ENCODE measurements around the gene NHLRC2. TPM values are rescaled to one million over a fixed set of nuclear protein-coding genes. Genes with fewer than 3 reads are reported as not detected.

Gene NHLRC2
- total RNA-seq, 1 donor from 2014 or later: 43.6 TPM

DNA sequence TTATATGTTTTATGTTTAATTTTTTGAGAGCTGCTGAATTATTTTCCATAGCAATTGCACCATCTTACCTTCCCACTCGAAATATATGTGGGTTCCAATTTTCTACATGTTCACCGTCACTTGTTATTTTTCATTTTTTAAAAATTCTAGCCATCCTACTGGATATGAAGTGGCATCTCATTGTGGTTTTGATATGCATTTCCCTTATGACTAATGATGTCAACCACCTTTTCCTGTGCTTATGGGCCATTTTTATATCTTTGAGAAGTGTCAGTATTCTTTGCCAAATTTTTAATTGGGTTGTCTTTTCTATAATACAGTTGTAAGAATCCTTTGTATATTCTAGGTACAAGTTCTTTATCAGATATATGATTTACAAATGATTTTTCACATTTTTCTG lies 27.8 kb downstream of the NHLRC2 start:
- H3K36me3 Mint-ChIP-seq (ENCODE audit: insufficient read depth): peaks cover 45% of the 10 kb centered on the region
- peaks cover 8% of the 10 kb centered on the region for H3K9me3 Mint-ChIP-seq (ENCODE audit: low read depth)
- no peak overlapping the region for H3K4me3 Mint-ChIP-seq (ENCODE audit: low read depth)
- DNase-seq (ENCODE audit: low spot score, unreplicated experiment): no peak
- H3K4me1 Mint-ChIP-seq (ENCODE audit: low read depth): no peaks in the 10 kb centered on the region
- H3K27me3 Mint-ChIP-seq: no peaks in the 10 kb centered on the region
- H3K27ac Mint-ChIP-seq: no peak overlapping the region
- TF ChIP-seq, protein P1, sequence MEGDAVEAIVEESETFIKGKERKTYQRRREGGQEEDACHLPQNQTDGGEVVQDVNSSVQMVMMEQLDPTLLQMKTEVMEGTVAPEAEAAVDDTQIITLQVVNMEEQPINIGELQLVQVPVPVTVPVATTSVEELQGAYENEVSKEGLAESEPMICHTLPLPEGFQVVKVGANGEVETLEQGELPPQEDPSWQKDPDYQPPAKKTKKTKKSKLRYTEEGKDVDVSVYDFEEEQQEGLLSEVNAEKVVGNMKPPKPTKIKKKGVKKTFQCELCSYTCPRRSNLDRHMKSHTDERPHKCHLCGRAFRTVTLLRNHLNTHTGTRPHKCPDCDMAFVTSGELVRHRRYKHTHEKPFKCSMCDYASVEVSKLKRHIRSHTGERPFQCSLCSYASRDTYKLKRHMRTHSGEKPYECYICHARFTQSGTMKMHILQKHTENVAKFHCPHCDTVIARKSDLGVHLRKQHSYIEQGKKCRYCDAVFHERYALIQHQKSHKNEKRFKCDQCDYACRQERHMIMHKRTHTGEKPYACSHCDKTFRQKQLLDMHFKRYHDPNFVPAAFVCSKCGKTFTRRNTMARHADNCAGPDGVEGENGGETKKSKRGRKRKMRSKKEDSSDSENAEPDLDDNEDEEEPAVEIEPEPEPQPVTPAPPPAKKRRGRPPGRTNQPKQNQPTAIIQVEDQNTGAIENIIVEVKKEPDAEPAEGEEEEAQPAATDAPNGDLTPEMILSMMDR (IDR thresholded peaks at IDR 0.05; ENCODE audit: unreplicated experiment): no peak

DNA sequence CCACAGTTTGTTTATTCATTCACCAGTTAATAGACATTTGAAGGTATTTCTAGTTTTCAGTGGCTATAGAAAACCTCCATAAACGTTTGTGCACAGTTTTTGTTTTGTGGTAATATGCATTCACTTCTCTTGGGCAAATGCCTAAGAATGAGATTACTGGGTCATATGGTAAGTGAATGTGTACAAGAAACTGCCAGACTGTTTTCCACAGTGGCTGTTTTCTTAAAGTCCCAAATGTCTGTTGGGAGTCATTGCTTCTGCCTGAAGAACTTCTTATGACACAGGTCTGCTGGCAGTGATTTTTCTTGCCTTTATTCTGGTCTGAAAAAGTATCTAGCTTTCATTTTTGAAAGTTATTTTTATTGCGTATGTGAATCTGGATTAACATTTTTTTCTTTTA lies 35.5 kb downstream of the NHLRC2 start:
- H3K9me3 Mint-ChIP-seq (ENCODE audit: low read depth): peaks cover 8% of the 10 kb centered on the region
- TF ChIP-seq, protein P1 (IDR thresholded peaks at IDR 0.05; ENCODE audit: unreplicated experiment): no peak
- H3K27me3 Mint-ChIP-seq: no peaks in the 10 kb centered on the region
- no peak for DNase-seq (ENCODE audit: low spot score, unreplicated experiment)
- H3K27ac Mint-ChIP-seq: no peak overlapping the region
- peaks cover 35% of the 10 kb centered on the region for H3K36me3 Mint-ChIP-seq (ENCODE audit: insufficient read depth)
- H3K4me1 Mint-ChIP-seq (ENCODE audit: low read depth): peaks cover 16% of the 10 kb centered on the region
- no peak overlapping the region for H3K4me3 Mint-ChIP-seq (ENCODE audit: low read depth)

DNA sequence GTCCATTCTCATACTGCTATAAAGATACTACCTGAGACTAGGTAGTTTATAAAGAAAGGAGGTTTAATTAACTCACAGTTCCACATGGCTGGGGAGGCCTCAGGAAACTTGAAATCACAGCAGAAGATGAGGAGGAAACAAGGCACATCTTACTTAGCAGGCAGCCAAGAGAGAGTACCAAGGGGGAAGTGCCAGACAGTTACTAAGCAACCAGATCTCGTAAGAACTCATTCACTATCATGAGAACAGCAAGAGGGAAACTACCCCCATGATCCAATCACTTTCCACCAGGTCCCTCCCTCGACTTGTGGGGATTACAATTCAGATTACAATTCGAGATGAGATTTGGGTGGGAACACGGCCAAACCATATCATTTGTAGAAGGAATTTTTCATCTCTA lies 36.3 kb downstream of the NHLRC2 start:
- peaks cover 16% of the 10 kb centered on the region for H3K4me1 Mint-ChIP-seq (ENCODE audit: low read depth)
- no peaks in the 10 kb centered on the region for H3K27me3 Mint-ChIP-seq
- DNase-seq (ENCODE audit: low spot score, unreplicated experiment): no peak
- no peak overlapping the region for H3K27ac Mint-ChIP-seq
- TF ChIP-seq, protein P1 (IDR thresholded peaks at IDR 0.05; ENCODE audit: unreplicated experiment): no peak
- peaks cover 31% of the 10 kb centered on the region for H3K36me3 Mint-ChIP-seq (ENCODE audit: insufficient read depth)
- peaks cover 8% of the 10 kb centered on the region for H3K9me3 Mint-ChIP-seq (ENCODE audit: low read depth)
- H3K4me3 Mint-ChIP-seq (ENCODE audit: low read depth): no peak overlapping the region

DNA sequence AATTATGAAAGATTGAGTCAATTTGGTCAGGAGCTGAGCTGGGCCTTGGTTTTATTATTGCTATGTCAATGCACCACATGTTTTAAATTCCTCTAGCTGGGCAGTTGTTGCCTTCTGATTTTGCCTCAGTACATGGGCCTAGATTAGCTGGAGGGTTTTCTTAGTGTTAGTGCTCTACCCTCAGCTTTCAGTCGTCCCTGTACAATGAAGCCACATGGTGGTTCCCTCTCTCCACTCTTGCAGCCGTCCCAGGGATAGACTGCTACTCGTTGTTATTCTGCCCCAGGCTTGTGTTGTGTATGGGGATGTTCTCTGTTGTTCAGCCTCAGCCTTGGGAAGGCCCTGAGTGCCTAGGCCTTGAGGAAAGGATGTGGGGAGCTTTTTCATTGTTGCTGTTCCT lies 37.0 kb downstream of the NHLRC2 start:
- peaks cover 25% of the 10 kb centered on the region for H3K36me3 Mint-ChIP-seq (ENCODE audit: insufficient read depth)
- no peak overlapping the region for H3K4me3 Mint-ChIP-seq (ENCODE audit: low read depth)
- H3K4me1 Mint-ChIP-seq (ENCODE audit: low read depth): peaks cover 16% of the 10 kb centered on the region
- peak overlapping the region; percentile 5 for H3K27ac Mint-ChIP-seq
- TF ChIP-seq, protein P1 (IDR thresholded peaks at IDR 0.05; ENCODE audit: unreplicated experiment): no peak
- DNase-seq (ENCODE audit: low spot score, unreplicated experiment): no peak
- H3K27me3 Mint-ChIP-seq: no peaks in the 10 kb centered on the region
- peaks cover 8% of the 10 kb centered on the region for H3K9me3 Mint-ChIP-seq (ENCODE audit: low read depth)

DNA sequence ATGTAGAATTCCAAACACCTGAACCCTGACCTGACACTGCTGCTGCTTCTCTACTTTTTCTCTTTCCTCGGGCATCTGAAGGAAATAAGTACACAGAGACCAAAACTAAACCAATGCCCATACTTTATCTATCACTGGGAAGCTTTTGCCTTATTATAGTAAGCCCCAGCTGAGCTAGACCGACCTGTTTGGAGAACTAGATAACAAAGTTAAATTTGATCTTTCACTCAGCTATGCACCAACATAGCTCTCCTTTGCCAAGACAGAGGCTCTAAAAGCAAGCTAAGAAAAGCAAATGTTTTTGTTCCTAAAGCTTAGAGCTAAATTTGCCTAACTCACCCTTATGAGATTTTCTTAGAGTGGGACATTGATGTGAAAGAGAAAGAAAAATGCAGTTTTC lies 39.1 kb downstream of the NHLRC2 start:
- no peak for DNase-seq (ENCODE audit: low spot score, unreplicated experiment)
- TF ChIP-seq, protein P1 (IDR thresholded peaks at IDR 0.05; ENCODE audit: unreplicated experiment): no peak
- Mint-ChIP-seq H3K4me3 (ENCODE audit: low read depth) (no peak overlapping the region), H3K4me1 (ENCODE audit: low read depth) (peaks cover 16% of the 10 kb centered on the region), H3K27ac (no peak overlapping the region), H3K27me3 (no peaks in the 10 kb centered on the region), H3K9me3 (ENCODE audit: low read depth) (peaks cover 3% of the 10 kb centered on the region), H3K36me3 (ENCODE audit: insufficient read depth) (peaks cover 18% of the 10 kb centered on the region)
